Activated gamma-delta T cell (primary cell): ENCODE results near the gene ZNF407.

ENCODE experiments used
- DNase-seq: peaks from one replicate; lab custom pipeline; 2025; lab: John Stamatoyannopoulos, UW

Gene ZNF407

GRCh38 chr18:74832381-74832780 lies 234.7 kb downstream of the ZNF407 start:
- DNase-seq: no peak

GRCh38 chr18:74832999-74833398 lies 235.3 kb downstream of the ZNF407 start:
- no peak for DNase-seq

GRCh38 chr18:74834424-74835309 lies 237.0 kb downstream of the ZNF407 start:
- DNase-seq: no peak

GRCh38 chr18:74836296-74837139 lies 238.8 kb downstream of the ZNF407 start:
- DNase-seq: no peak

GRCh38 chr18:74840492-74841167 lies 243.0 kb downstream of the ZNF407 start:
- DNase-seq: no peak

- no peak for DNase-seq
Observed at GRCh38 chr18:74841248-74841647, 243.6 kb downstream of the ZNF407 start.

GRCh38 chr18:74849301-74849700 lies 251.6 kb downstream of the ZNF407 start:
- no peak for DNase-seq

GRCh38 chr18:74856434-74856833 lies 258.8 kb downstream of the ZNF407 start:
- no peak for DNase-seq

GRCh38 chr18:74856928-74857327 lies 259.3 kb downstream of the ZNF407 start:
- DNase-seq: no peak

- no peak for DNase-seq
Observed at GRCh38 chr18:74857901-74858300, 260.2 kb downstream of the ZNF407 start.

- no peak for DNase-seq
Observed at GRCh38 chr18:74861154-74861553, 263.5 kb downstream of the ZNF407 start.

GRCh38 chr18:74862094-74862493 lies 264.4 kb downstream of the ZNF407 start:
- DNase-seq: no peak

GRCh38 chr18:74866577-74866976 lies 268.9 kb downstream of the ZNF407 start:
- DNase-seq: no peak

GRCh38 chr18:74868461-74868860 lies 270.8 kb downstream of the ZNF407 start:
- no peak for DNase-seq

- DNase-seq: no peak
Observed at GRCh38 chr18:74869904-74870863, 272.5 kb downstream of the ZNF407 start.

- DNase-seq: no peak
Observed at GRCh38 chr18:74870950-74871349, 273.3 kb downstream of the ZNF407 start.

GRCh38 chr18:74873629-74874028 lies 276.0 kb downstream of the ZNF407 start:
- no peak for DNase-seq

GRCh38 chr18:74874351-74874750 lies 276.7 kb downstream of the ZNF407 start:
- DNase-seq: no peak

- no peak for DNase-seq
Observed at GRCh38 chr18:74876630-74877243, 279.1 kb downstream of the ZNF407 start.

- no peak for DNase-seq
Observed at GRCh38 chr18:74878267-74878666, 280.6 kb downstream of the ZNF407 start.
